Osteoblast (primary cell): Measurements from ENCODE around the gene NKX3-2. TPM values are rescaled to one million over a fixed set of nuclear protein-coding genes. Genes with fewer than 3 reads are reported as not detected.
A peak's percentile ranks its signal among the peaks of the same experiment; 100 is the strongest.

Experiments used
- DNase-seq: peaks from one replicate; pipeline ENCODE4 v3.0.0; 2011; ENCODE audit warnings: low spot score, mixed read lengths; ENCODE audit not compliant: insufficient read length; ENCODE audit errors: missing footprints
- H2AFZ ChIP-seq: 2 replicates; pipeline ENCODE4 v1.6.0; 2011; ENCODE audit warnings: mild to moderate bottlenecking, low read length
- H3K27ac ChIP-seq: 2 replicates; pipeline ENCODE4 v1.5.1; 2011; ENCODE audit warnings: mild to moderate bottlenecking, low read depth, low read length, moderate library complexity
- H3K27me3 ChIP-seq: 2 replicates; pipeline ENCODE4 v1.6.0; 2012; ENCODE audit warnings: mild to moderate bottlenecking, control low read depth, inconsistent platforms, low read length, moderate library complexity; ENCODE audit not compliant: insufficient read depth
- H3K36me3 ChIP-seq: 2 replicates; pipeline ENCODE4 v1.5.1; 2011; ENCODE audit warnings: mild to moderate bottlenecking, low read length, control low read depth, moderate library complexity; ENCODE audit not compliant: insufficient read depth
- H3K4me1 ChIP-seq: 2 replicates; pipeline ENCODE4 v1.5.1; 2011; ENCODE audit warnings: mild to moderate bottlenecking, low read length, control low read depth, moderate library complexity; ENCODE audit not compliant: insufficient read depth
- H3K4me2 ChIP-seq: 2 replicates; pipeline ENCODE4 v1.6.0; 2011; ENCODE audit warnings: mild to moderate bottlenecking, low read length; ENCODE audit not compliant: insufficient read depth
- H3K4me3 ChIP-seq: fragments of 200-600 bp; sonication (generic); 3 replicates; pipeline ENCODE4 v1.5.1; 2012; ENCODE audit warnings: mild to moderate bottlenecking, low read length, inconsistent platforms; ENCODE audit not compliant: insufficient read depth
- H3K79me2 ChIP-seq: 2 replicates; pipeline ENCODE4 v1.6.0; 2012; ENCODE audit warnings: mild to moderate bottlenecking, low read length, control low read depth, inconsistent platforms; ENCODE audit not compliant: insufficient read depth
- H3K9me3 ChIP-seq: 2 replicates; pipeline ENCODE4 v1.5.1; 2011; ENCODE audit warnings: low read depth, low read length, control low read depth
- H4K20me1 ChIP-seq: 2 replicates; pipeline ENCODE4 v1.6.0; 2012; ENCODE audit warnings: mild to moderate bottlenecking, low read length, control low read depth; ENCODE audit not compliant: insufficient read depth
- CTCF ChIP-seq: IDR thresholded peaks from 2 replicates; pipeline ENCODE4 v1.5.1; 2011; ENCODE audit warnings: mild to moderate bottlenecking, low read depth, low read length, moderate library complexity; ENCODE audit errors: extremely low read depth
- total RNA-seq: library from RNA; depleted of rRNA; stranded (reverse); fragments of >200 nt; gene quantifications from 2 replicates; pipeline ENCODE4 v1.2.3, GENCODE V29; 2012

Gene NKX3-2
- total RNA-seq, 1 donor: 0.72 TPM

GRCh38 chr4:13540446-13541175, 3.7 kb downstream of the NKX3-2 start:
- Histone ChIP-seq H4K20me1 (no peaks in the 10 kb centered on the region), H3K9me3 (no peaks in the 10 kb centered on the region), H3K36me3 (no peaks in the 10 kb centered on the region), H2AFZ (no peak overlapping the region), H3K27ac (no peak overlapping the region), H3K4me3 (no peak overlapping the region), H3K79me2 (no peaks in the 10 kb centered on the region), H3K27me3 (peaks cover 33% of the 10 kb centered on the region), H3K4me2 (no peak overlapping the region), H3K4me1 (peaks cover 6% of the 10 kb centered on the region)
- DNase-seq: peak; percentile 62
- TF ChIP-seq CTCF: no peak

- Histone ChIP-seq H3K4me1 (no peaks in the 10 kb centered on the region), H4K20me1 (no peaks in the 10 kb centered on the region), H2AFZ (no peak overlapping the region), H3K27ac (no peak overlapping the region), H3K36me3 (no peaks in the 10 kb centered on the region), H3K9me3 (no peaks in the 10 kb centered on the region), H3K79me2 (no peaks in the 10 kb centered on the region), H3K27me3 (peaks cover 35% of the 10 kb centered on the region), H3K4me2 (no peak overlapping the region), H3K4me3 (no peak overlapping the region)
- TF ChIP-seq CTCF: no peak
- DNase-seq: no peak
These were observed 4.5 kb downstream of the NKX3-2 start for GRCh38 chr4:13539619-13540445.

GRCh38 chr4:13539047-13539618, 5.2 kb downstream of the NKX3-2 start:
- H2AFZ ChIP-seq: no peak overlapping the region
- H4K20me1 ChIP-seq: no peaks in the 10 kb centered on the region
- H3K27me3 ChIP-seq: peaks cover 35% of the 10 kb centered on the region
- H3K27ac ChIP-seq: no peak overlapping the region
- H3K4me3 ChIP-seq: no peak overlapping the region
- DNase-seq: peak; percentile 85
- no peaks in the 10 kb centered on the region for H3K4me1 ChIP-seq
- no peak overlapping the region for H3K4me2 ChIP-seq
- no peaks in the 10 kb centered on the region for H3K9me3 ChIP-seq
- H3K79me2 ChIP-seq: no peaks in the 10 kb centered on the region
- no peaks in the 10 kb centered on the region for H3K36me3 ChIP-seq
- no peak for TF ChIP-seq CTCF

- H3K4me2 ChIP-seq: no peak overlapping the region
- H3K4me3 ChIP-seq: no peak overlapping the region
- H3K4me1 ChIP-seq: no peaks in the 10 kb centered on the region
- no peak for TF ChIP-seq CTCF
- DNase-seq: peak; percentile 84
- H3K27ac ChIP-seq: no peak overlapping the region
- no peaks in the 10 kb centered on the region for H4K20me1 ChIP-seq
- no peaks in the 10 kb centered on the region for H3K36me3 ChIP-seq
- no peak overlapping the region for H2AFZ ChIP-seq
- no peaks in the 10 kb centered on the region for H3K79me2 ChIP-seq
- H3K9me3 ChIP-seq: no peaks in the 10 kb centered on the region
- H3K27me3 ChIP-seq: peaks cover 34% of the 10 kb centered on the region
These were observed 5.8 kb downstream of the NKX3-2 start for GRCh38 chr4:13538427-13538973.
